Fibroblast of villous mesenchyme (primary cell): ENCODE measurements around the gene SARDH. TPM values are rescaled to one million over a fixed set of nuclear protein-coding genes. Genes with fewer than 3 reads are reported as not detected.

Source experiments
- DNase-seq: peaks from one replicate; pipeline ENCODE4 v3.0.0-alpha.2; 2010; ENCODE audit warnings: low read depth
- H3K4me3 ChIP-seq: 2 replicates; pipeline ENCODE4 v1.5.1; 2011; ENCODE audit warnings: low read depth, mild to moderate bottlenecking, low read length
- total RNA-seq: library from RNA; depleted of rRNA; stranded (reverse); fragments of >200 nt; gene quantifications from 2 replicates; pipeline ENCODE4 v1.2.3, GENCODE V29; 2012
- TF ChIP-seq, protein P1 (sequence below): IDR thresholded peaks from 2 replicates; pipeline ENCODE4 v1.5.1; 2012; ENCODE audit warnings: low read depth, mild to moderate bottlenecking, low read length; ENCODE audit not compliant: insufficient read depth

The SARDH gene
- total RNA-seq, 1 donor, result 6.0 TPM

DNA sequence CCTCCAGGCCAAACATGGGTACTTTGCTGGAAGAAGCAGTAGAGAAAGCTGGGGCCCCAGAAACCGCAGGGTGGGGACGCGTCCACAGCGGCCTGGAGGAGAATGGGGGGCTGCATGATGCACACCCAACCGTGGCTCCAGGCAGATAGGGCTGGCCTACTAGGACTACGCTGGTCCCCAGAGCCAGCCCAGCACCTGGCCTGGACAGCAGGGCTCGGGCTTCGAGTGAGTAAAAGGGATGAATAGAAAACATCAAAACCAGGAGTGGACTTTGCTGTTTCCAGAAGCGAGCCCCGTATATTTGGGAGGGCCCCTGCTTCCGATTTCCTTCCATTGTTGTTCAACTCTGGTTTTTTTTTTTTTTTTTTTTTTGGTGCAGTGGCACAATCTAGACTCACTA, 71.3 kb downstream of the SARDH start:
- no peak for DNase-seq

GRCh38 chr9:133666387-133666786, 71.8 kb downstream of the SARDH start:
- TF ChIP-seq, protein P1, sequence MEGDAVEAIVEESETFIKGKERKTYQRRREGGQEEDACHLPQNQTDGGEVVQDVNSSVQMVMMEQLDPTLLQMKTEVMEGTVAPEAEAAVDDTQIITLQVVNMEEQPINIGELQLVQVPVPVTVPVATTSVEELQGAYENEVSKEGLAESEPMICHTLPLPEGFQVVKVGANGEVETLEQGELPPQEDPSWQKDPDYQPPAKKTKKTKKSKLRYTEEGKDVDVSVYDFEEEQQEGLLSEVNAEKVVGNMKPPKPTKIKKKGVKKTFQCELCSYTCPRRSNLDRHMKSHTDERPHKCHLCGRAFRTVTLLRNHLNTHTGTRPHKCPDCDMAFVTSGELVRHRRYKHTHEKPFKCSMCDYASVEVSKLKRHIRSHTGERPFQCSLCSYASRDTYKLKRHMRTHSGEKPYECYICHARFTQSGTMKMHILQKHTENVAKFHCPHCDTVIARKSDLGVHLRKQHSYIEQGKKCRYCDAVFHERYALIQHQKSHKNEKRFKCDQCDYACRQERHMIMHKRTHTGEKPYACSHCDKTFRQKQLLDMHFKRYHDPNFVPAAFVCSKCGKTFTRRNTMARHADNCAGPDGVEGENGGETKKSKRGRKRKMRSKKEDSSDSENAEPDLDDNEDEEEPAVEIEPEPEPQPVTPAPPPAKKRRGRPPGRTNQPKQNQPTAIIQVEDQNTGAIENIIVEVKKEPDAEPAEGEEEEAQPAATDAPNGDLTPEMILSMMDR, result no peak
- DNase-seq, result no peak
- H3K4me3 ChIP-seq, result no peak overlapping the region

More for the DNA sequence above, 71.3 kb downstream of the SARDH start:
- H3K4me3 ChIP-seq, result no peak overlapping the region
- TF ChIP-seq, protein P1, result no peak

- H3K4me3 ChIP-seq, result no peak overlapping the region
- no peak for DNase-seq
- TF ChIP-seq, protein P1, result no peak
Measured at GRCh38 chr9:133665535-133665934, 72.6 kb downstream of the SARDH start.

DNA sequence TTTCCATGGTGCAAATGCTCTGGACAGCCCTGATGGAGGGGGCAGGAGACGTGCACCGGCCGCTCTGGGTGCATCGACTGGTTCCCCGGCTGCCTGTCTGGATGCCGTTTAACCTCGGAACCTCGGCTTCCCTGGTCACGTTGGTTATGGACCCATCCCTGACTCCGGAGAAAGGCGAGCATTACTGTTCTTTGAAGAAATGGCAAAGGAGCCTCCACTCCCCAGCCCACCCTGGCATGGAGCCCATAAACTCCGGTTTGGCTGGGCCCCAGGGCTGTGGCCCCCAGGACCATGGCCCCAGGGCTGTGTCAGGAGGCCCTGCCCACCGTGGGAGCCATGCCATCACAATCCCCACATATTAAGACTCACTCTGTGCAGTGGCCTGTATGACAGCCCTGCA, 73.1 kb downstream of the SARDH start:
- H3K4me3 ChIP-seq, result no peak overlapping the region
- no peak for DNase-seq
- TF ChIP-seq, protein P1, result no peak

- TF ChIP-seq, protein P1, result peak; percentile 19
- no peak for DNase-seq
- H3K4me3 ChIP-seq, result no peak overlapping the region
Measured at GRCh38 chr9:133664173-133665050, 73.7 kb downstream of the SARDH start.

- TF ChIP-seq, protein P1, result no peak
- no peak overlapping the region for H3K4me3 ChIP-seq
- no peak for DNase-seq
Measured at GRCh38 chr9:133661846-133662540, 76.2 kb downstream of the SARDH start.
